H1 (cell line): ENCODE results near the gene INPP5J. TPM values are rescaled to one million over a fixed set of nuclear protein-coding genes. Genes with fewer than 3 reads are reported as not detected.

Experiments
- CTCF ChIA-PET: fragments of 300-600 bp; sonication (Branson Sonifier 250); formaldehyde crosslinking; loops from one replicate; lab custom pipeline; 2021; ENCODE audit not compliant: partially characterized antibody; lab: Charles Lee
- POLR2A ChIA-PET: fragments of 300-600 bp; sonication (Branson Sonifier 250); formaldehyde crosslinking; loops from one replicate; lab custom pipeline; 2021; ENCODE audit warnings: inconsistent platforms; ENCODE audit not compliant: partially characterized antibody; lab: Charles Lee
- DNase-seq, 2 experiments: peaks; one replicate each; pipeline versions ENCODE4 v3.0.0 to v3.0.0-alpha.2; 2010 to 2022; ENCODE audit warnings: low spot score in 2 of 2, low read depth in 1 of 2, mixed read lengths in 1 of 2
- FAIRE-seq: peaks from 2 replicates; lab custom pipeline; 2011; peaks lifted over from hg19 to GRCh38; lab: Jason Lieb, UNC
- H2AFZ ChIP-seq: 2 replicates; pipeline ENCODE4 v1.8.1; 2012; ENCODE audit warnings: low read length, inconsistent platforms
- H2AK5ac ChIP-seq: 2 replicates; pipeline ENCODE4 v1.6.1; 2013; ENCODE audit warnings: low read depth, low read length
- H2BK120ac ChIP-seq: replicated peaks from 2 replicates; pipeline ENCODE3; 2013; ENCODE audit warnings: low read depth, low read length, inconsistent platforms
- H2BK12ac ChIP-seq: 2 replicates; pipeline ENCODE4 v1.6.1; 2013; ENCODE audit warnings: low read depth, low read length
- H2BK15ac ChIP-seq: 2 replicates; pipeline ENCODE4 v1.6.1; 2013; ENCODE audit warnings: low read length
- H2BK20ac ChIP-seq: 2 replicates; pipeline ENCODE4 v1.6.1; 2013; ENCODE audit warnings: low read length
- H2BK5ac ChIP-seq: 2 replicates; pipeline ENCODE4 v1.6.1; 2013; ENCODE audit warnings: low read depth, low read length
- H3K14ac ChIP-seq: 2 replicates; pipeline ENCODE4 v1.6.1; 2013; ENCODE audit warnings: inconsistent platforms; ENCODE audit not compliant: insufficient read length
- H3K18ac ChIP-seq: 2 replicates; pipeline ENCODE4 v1.6.1; 2013; ENCODE audit warnings: low read length; ENCODE audit errors: extremely low read depth
- H3K23ac ChIP-seq: 2 replicates; pipeline ENCODE4 v1.6.1; 2013; ENCODE audit warnings: inconsistent platforms; ENCODE audit not compliant: insufficient read length
- H3K23me2 ChIP-seq: 2 replicates; pipeline ENCODE4 v1.6.1; 2013; ENCODE audit warnings: low read depth, low read length
- H3K27ac ChIP-seq: 2 replicates; pipeline ENCODE4 v1.6.1; 2011; ENCODE audit warnings: low read depth, low read length, inconsistent platforms
- H3K27me3 ChIP-seq, 4 experiments: replicated peaks in 1 of 4; 1 replicate in 1 of 4; 2 replicates in 3 of 4; pipeline versions ENCODE4 v1.6.1 to v1.8.1; 2011 to 2013; ENCODE audit warnings: low read length in 3 of 4, mild to moderate bottlenecking in 3 of 4, inconsistent platforms in 2 of 4, mixed read lengths in 2 of 4, moderate library complexity in 1 of 4; ENCODE audit not compliant: control insufficient read depth in 3 of 4, insufficient read depth in 3 of 4; ENCODE audit errors: extremely low read depth in 1 of 4
- H3K36me3 ChIP-seq, 4 experiments: 2 replicates each; pipeline versions ENCODE4 v1.6.1 to v1.8.1; 2011 to 2013; ENCODE audit warnings: mild to moderate bottlenecking in 4 of 4, low read length in 3 of 4, moderate library complexity in 2 of 4, control low read depth in 1 of 4, inconsistent platforms in 1 of 4; ENCODE audit not compliant: insufficient read depth in 4 of 4, control insufficient read depth in 2 of 4
- H3K4ac ChIP-seq: replicated peaks from 2 replicates; pipeline ENCODE3; 2013; ENCODE audit warnings: low read length, low read depth, mixed read lengths, inconsistent platforms; ENCODE audit not compliant: insufficient read length
- H3K4me1 ChIP-seq, 4 experiments: replicated peaks in 1 of 4; 1 replicate in 1 of 4; 2 replicates in 3 of 4; pipeline versions ENCODE4 v1.6.1 to v1.8.1; 2011 to 2013; ENCODE audit warnings: low read length in 3 of 4, inconsistent platforms in 2 of 4, mixed read lengths in 1 of 4; ENCODE audit not compliant: insufficient read depth in 4 of 4, control insufficient read depth in 3 of 4
- H3K4me2 ChIP-seq, 2 experiments: 2 replicates each; pipeline versions ENCODE4 v1.6.1 to v1.8.1; 2011 to 2013; ENCODE audit warnings: low read depth in 2 of 2, low read length in 2 of 2, control low read depth in 1 of 2, inconsistent platforms in 1 of 2, mild to moderate bottlenecking in 1 of 2; ENCODE audit not compliant: insufficient read depth in 1 of 2
- H3K4me3 ChIP-seq, 4 experiments: fragments of 200-600, 300-600 bp in 1 of 4; sonication (generic), shearing (Covaris generic), sonication (Bioruptor Twin) in 1 of 4; 2 replicates each; pipeline versions ENCODE4 v1.5.1 to v1.8.1; 2011 to 2016; ENCODE audit warnings: low read length in 4 of 4, low read depth in 3 of 4, control low read depth in 2 of 4, inconsistent platforms in 2 of 4, mild to moderate bottlenecking in 2 of 4, mixed read lengths in 1 of 4, moderate library complexity in 1 of 4; ENCODE audit not compliant: insufficient read depth in 2 of 4; ENCODE audit errors: extremely low read depth in 1 of 4
- H3K56ac ChIP-seq: replicated peaks from 2 replicates; pipeline ENCODE3; 2013; ENCODE audit warnings: low read depth, mild to moderate bottlenecking, mixed read lengths, low read length, inconsistent platforms; ENCODE audit not compliant: insufficient read length
- H3K79me1 ChIP-seq: 2 replicates; pipeline ENCODE4 v1.6.1; 2013; ENCODE audit warnings: low read depth, low read length, control low read depth
- H3K79me2 ChIP-seq, 2 experiments: 2 replicates each; pipeline versions ENCODE4 v1.6.1 to v1.8.1; 2012 to 2013; ENCODE audit warnings: low read length in 2 of 2, mild to moderate bottlenecking in 2 of 2, inconsistent platforms in 1 of 2; ENCODE audit not compliant: insufficient read depth in 2 of 2, control insufficient read depth in 1 of 2
- H3K9ac ChIP-seq, 4 experiments: replicated peaks in 1 of 4; 1 replicate in 1 of 4; 2 replicates in 3 of 4; pipeline versions ENCODE4 v1.6.1 to v1.8.1; 2011 to 2013; ENCODE audit warnings: low read depth in 3 of 4, low read length in 3 of 4, control low read depth in 2 of 4, mild to moderate bottlenecking in 2 of 4, moderate library complexity in 2 of 4, inconsistent platforms in 1 of 4; ENCODE audit errors: extremely low read depth in 1 of 4
- H3K9me3 ChIP-seq, 2 experiments: 2 replicates each; pipeline versions ENCODE4 v1.6.1 to v1.8.1; 2012 to 2013; ENCODE audit warnings: mild to moderate bottlenecking in 2 of 2, moderate library complexity in 2 of 2, control low read depth in 1 of 2, inconsistent platforms in 1 of 2, low read depth in 1 of 2, low read length in 1 of 2, mixed read lengths in 1 of 2; ENCODE audit not compliant: insufficient read depth in 2 of 2
- H4K20me1 ChIP-seq, 2 experiments: replicated peaks in 1 of 2; 2 replicates each; pipeline versions ENCODE3 to v1.8.1; 2011 to 2013; ENCODE audit warnings: inconsistent platforms in 2 of 2, low read length in 2 of 2, mild to moderate bottlenecking in 1 of 2; ENCODE audit not compliant: insufficient read depth in 2 of 2, control insufficient read depth in 1 of 2
- H4K5ac ChIP-seq: 2 replicates; pipeline ENCODE4 v1.6.1; 2013; ENCODE audit warnings: low read length, low read depth, mixed read lengths, inconsistent platforms; ENCODE audit not compliant: insufficient read length
- H4K8ac ChIP-seq: 2 replicates; pipeline ENCODE4 v1.8.0; 2013; ENCODE audit warnings: mild to moderate bottlenecking, moderate library complexity, low read length, inconsistent platforms; ENCODE audit not compliant: insufficient read depth; ENCODE audit errors: extremely low read depth
- H4K91ac ChIP-seq: replicated peaks from 2 replicates; pipeline ENCODE3; 2013; ENCODE audit warnings: low read length, mixed read lengths, inconsistent platforms; ENCODE audit not compliant: insufficient read length
- CEBPB ChIP-seq: IDR thresholded peaks from 2 replicates; pipeline ENCODE4 v1.6.1; 2012; ENCODE audit warnings: low read depth, low read length
- EZH2 ChIP-seq: fragments of 200-600 bp; sonication (generic); IDR thresholded peaks from 2 replicates; pipeline ENCODE4 v1.7.1; 2012; ENCODE audit warnings: low read depth, mild to moderate bottlenecking, moderate library complexity, low read length, inconsistent platforms; ENCODE audit not compliant: severe bottlenecking
- HDAC2 ChIP-seq, 2 experiments: fragments of 300-600 bp in 1 of 2; sonication (generic) in 1 of 2; IDR thresholded peaks; 2 replicates each; pipeline ENCODE4 v1.6.1; 2011 to 2012; ENCODE audit warnings: low read depth in 2 of 2, low read length in 2 of 2, mild to moderate bottlenecking in 2 of 2, moderate library complexity in 2 of 2, borderline replicate concordance in 1 of 2, inconsistent platforms in 1 of 2
- NRF1 ChIP-seq: IDR thresholded peaks from 2 replicates; pipeline ENCODE4 v1.6.1; 2011; ENCODE audit warnings: mild to moderate bottlenecking, low read depth, low read length, improper control_type of control experiment
- RAD21 ChIP-seq, 2 experiments: IDR thresholded peaks in 1 of 2; conservative IDR thresholded peaks in 1 of 2; 2 replicates each; pipeline ENCODE4 v1.6.1; 2011; ENCODE audit warnings: low read depth in 2 of 2, low read length in 2 of 2, improper control_type of control experiment in 1 of 2, inconsistent platforms in 1 of 2, mild to moderate bottlenecking in 1 of 2, moderate library complexity in 1 of 2
- SIRT6 ChIP-seq: IDR thresholded peaks from one replicate; pipeline ENCODE4 v1.7.1; 2012; ENCODE audit warnings: low read length, inconsistent platforms
- SUZ12 ChIP-seq: fragments of 200-600 bp; sonication (generic); IDR thresholded peaks from 2 replicates; pipeline ENCODE4 v1.6.1; 2012; ENCODE audit warnings: mild to moderate bottlenecking, inconsistent platforms, low read length, moderate library complexity, mixed read lengths
- TCF12 ChIP-seq: IDR thresholded peaks from 2 replicates; pipeline ENCODE4 v1.6.1; 2011; ENCODE audit warnings: low read depth, mild to moderate bottlenecking, low read length
- TEAD4 ChIP-seq: IDR thresholded peaks from 2 replicates; pipeline ENCODE4 v1.6.1; 2012; ENCODE audit warnings: low read depth, low read length, inconsistent platforms, mixed read lengths
- WGBS, 2 experiments: shearing (Covaris generic) in 1 of 2; methylation state at CpG; one replicate each; pipeline versions ENCODE4 v1.1.6 to v1.1.7; 2013 to 2015; ENCODE audit warnings: low lambda C conversion rate in 2 of 2, mixed read lengths in 2 of 2, inconsistent platforms in 1 of 2, low coverage in 1 of 2, missing lambda C conversion rate in 1 of 2; ENCODE audit not compliant: insufficient replicate concordance in 2 of 2, insufficient coverage in 1 of 2, insufficient read length in 1 of 2; ENCODE audit errors: extremely low coverage in 1 of 2, missing lambda C conversion rate in 1 of 2; 5-methylcytosine and 5-hydroxymethylcytosine counted together
- polyA plus RNA-seq, 7 experiments: library from polyadenylated mRNA; depleted of rRNA in 3 of 7; stranded (reverse) in 5 of 7; unstranded in 2 of 7; fragments of >200 nt in 5 of 7; fragments of 200-250 nt in 2 of 7; gene quantifications; 1 replicate in 5 of 7; 2 replicates in 1 of 7; 4 replicates in 1 of 7; pipeline versions ENCODE4 v1.2.1 to v1.2.3, GENCODE V29; 2011 to 2013; ENCODE audit warnings: missing spikeins in 2 of 7, mixed read lengths in 2 of 7
- total RNA-seq: library from RNA; stranded (reverse); fragmentation: NEBNext Ultra II Directional; extraction: Animal tissue kit (Norgen Biotek cat#: 25700); gene quantifications from 2 replicates; pipeline ENCODE4 v1.2.1, GENCODE V29; 2021

INPP5J gene
- total and polyA plus RNA-seq, 2 of the 8 experiments (the other 6 are each of a cell fraction or from before 2014, with no cell fraction given): 5.4 to 6.0 TPM

DNA sequence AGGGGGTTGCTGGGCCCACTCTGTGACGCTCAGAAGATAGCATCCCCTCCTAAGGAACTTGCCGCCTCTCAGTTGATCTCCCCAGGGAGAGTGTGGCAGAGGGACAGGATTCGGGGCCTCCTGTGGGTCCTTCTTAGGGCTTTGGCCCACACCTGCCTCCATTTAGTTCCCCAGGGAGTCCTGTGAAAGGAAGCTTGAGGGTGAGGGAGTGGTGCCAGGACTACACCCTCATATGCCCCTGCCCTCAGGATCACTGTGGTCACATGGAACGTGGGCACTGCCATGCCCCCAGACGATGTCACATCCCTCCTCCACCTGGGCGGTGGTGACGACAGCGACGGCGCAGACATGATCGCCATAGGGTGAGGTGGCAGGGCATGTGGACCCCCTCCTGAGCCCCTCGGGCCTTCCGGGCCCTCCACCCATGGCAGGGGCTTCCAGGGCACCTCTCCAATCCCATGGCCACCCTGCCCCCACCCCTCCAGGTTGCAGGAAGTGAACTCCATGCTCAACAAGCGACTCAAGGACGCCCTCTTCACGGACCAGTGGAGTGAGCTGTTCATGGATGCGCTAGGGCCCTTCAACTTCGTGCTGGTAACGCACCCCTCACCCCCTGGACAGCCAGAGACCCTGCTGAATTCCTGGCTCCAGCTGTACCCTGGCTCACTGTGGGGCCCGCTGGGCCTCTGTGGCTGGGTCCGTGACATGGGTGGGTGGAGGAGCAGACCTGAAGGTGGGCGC is 3.5 kb downstream of the INPP5J start:
- WGBS, 2 experiments: 88% methylated on average over 21 of the region's 22 CpGs; no CpG with 5 or more reads in 1 of the 2 experiments
- no peaks in the 10 kb centered on the region for H3K79me1 ChIP-seq
- H3K4me1 ChIP-seq: peaks cover 0 to 29% (median 12%) of the 10 kb centered on the region in 4 experiments; a peak in 6 of 7 replicates
- H4K20me1 ChIP-seq: no peaks in the 10 kb centered on the region
- H3K23me2 ChIP-seq: no peaks in the 10 kb centered on the region; the same call in 1 of the 2 replicates
- 0 out of 2 replicates have a peak overlapping the region, but pooled peaks have one; percentile 40 for H2AK5ac ChIP-seq
- FAIRE-seq (no peak), DNase-seq (no peak)
- no peaks in the 10 kb centered on the region for H3K79me2 ChIP-seq
- H4K8ac ChIP-seq: 0 out of 2 replicates have a peak overlapping the region, but pooled peaks have one; percentile 29
- H3K9ac ChIP-seq: no peak overlapping the region
- H2BK5ac ChIP-seq: peak overlapping the region; percentile 66; the same call in 1 of the 2 replicates
- no peak overlapping the region for H3K4me3 ChIP-seq
- TF ChIP-seq SUZ12 (no peak), EZH2 (no peak), HDAC2 (IDR thresholded peaks at IDR 0.05; ENCODE audit: borderline replicate concordance in 1 of 2, low read depth in 2 of 2, low read length in 2 of 2) (no peak), SIRT6 (no peak), NRF1 (no peak), CEBPB (no peak), RAD21 (IDR thresholded peaks at IDR 0.05 in 1 of 2, conservative IDR thresholded peaks at IDR 0.05 in 1 of 2; ENCODE audit: low read depth in 2 of 2, low read length in 2 of 2) (no peak), TEAD4 (no peak), TCF12 (no peak)
- CTCF ChIA-PET: interaction anchor here (0.6 to 2.7 kb wide), 3 partner anchors 18 to 176 kb away, joined by 3 to 23 read pairs (median 6); partner anchors contain the start of gene SELENOM
- no peak overlapping the region for H4K5ac ChIP-seq
- no peak overlapping the region for H2AFZ ChIP-seq
- no peak overlapping the region for H3K4ac ChIP-seq
- H3K56ac ChIP-seq: no peak overlapping the region
- peak overlapping the region; percentile 99; the same call in 1 of the 2 replicates for H2BK12ac ChIP-seq
- POLR2A ChIA-PET: interaction anchor here (0.9 to 1.4 kb wide), 4 partner anchors 11 to 23 kb away, joined by 3 to 4 read pairs (median 4); partner anchors contain the start of gene PLA2G3
- no peak overlapping the region for H3K23ac ChIP-seq
- peak overlapping the region; percentile 71; the same call in 1 of the 2 replicates for H3K18ac ChIP-seq
- peak overlapping the region; percentile 90; the same call in 1 of the 2 replicates for H2BK20ac ChIP-seq
- no peaks in the 10 kb centered on the region for H3K36me3 ChIP-seq
- no peak overlapping the region for H3K27ac ChIP-seq
- peak overlapping the region; percentile 98; the same call in 1 of the 2 replicates for H2BK15ac ChIP-seq
- H3K27me3 ChIP-seq: no peaks in the 10 kb centered on the region
- no peak overlapping the region for H2BK120ac ChIP-seq
- no peak overlapping the region; a peak in 1 of 4 replicates for H3K4me2 ChIP-seq
- H3K9me3 ChIP-seq: no peaks in the 10 kb centered on the region
- H3K14ac ChIP-seq: no peak overlapping the region
- H4K91ac ChIP-seq: peak overlapping the region; percentile 86
